IPS DF 4.7 (cell line): ENCODE data around the gene RAB33B.
"Not testable (repeated sequence)": the region's sequence is repeated elsewhere in the genome, so short reads cannot be mapped to it uniquely, and the experiment has no call there.

Source experiments
- DNase-seq: peaks from one replicate; pipeline ENCODE4 v3.0.0-alpha.2; 2013; ENCODE audit warnings: low spot score; ENCODE audit errors: extremely low read depth

The RAB33B gene

DNA sequence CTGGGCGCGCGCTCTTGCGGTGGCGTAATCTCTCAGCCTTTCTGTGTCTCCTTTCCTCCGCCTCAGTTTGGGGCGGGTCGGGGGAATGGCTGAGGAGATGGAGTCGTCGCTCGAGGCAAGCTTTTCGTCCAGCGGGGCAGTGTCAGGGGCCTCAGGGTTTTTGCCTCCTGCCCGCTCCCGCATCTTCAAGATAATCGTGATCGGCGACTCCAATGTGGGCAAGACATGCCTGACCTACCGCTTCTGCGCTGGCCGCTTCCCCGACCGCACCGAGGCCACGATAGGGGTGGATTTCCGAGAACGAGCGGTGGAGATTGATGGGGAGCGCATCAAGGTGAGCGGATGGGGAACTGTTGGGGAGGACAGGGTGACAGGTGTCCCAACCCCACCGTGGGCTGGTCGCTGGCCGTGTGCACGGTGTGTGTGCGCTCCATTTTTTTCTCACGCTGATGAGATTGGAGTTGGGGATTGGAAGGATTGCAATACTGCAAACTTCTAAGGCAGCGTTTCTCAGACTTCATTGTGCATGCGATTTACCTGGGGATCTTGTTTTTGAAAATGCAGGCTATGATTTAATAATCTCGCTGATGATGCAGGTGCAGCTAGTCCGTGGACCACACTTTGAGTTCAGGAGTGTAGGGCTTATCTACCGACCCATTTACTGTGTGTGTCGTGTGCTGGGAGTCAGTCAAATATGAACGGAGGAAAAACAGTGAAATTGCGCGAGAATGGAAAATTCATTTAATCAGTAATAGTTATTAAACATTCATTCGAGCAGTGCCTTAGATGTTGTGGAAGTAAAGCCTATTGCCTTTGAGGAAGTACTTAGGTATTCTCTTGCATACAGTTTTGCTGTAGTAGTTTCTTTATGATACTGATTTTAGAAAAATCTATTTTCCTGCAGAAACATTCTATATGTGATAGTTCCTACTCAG is at the start of gene RAB33B:
TSS of gene RAB33B (plus strand) at position 11 of the 935 bp plus-strand sequence. CDS start at position 86, 75 bp downstream.
- no peak for DNase-seq

DNA sequence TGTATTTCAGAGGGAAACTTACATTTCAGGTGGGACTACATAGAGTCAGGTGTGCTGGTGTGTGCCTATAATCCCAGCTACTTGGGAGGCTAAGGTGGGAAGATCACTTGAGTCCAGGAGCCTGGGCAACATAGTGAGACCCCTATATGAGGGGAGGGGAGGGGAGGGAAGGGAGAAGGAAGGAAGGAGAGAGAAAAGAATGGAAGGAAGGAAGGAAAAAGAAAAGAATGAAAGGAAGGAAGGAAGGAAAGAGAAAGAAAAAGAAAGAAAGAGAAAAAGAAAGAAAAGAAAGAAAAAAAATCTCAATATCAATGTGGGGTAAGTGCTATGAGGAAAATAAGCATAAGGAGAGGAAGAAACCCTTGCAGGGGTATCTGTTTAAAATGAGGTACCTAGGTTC is 43.6 kb upstream of the RAB33B start:
- DNase-seq = no peak

DNA sequence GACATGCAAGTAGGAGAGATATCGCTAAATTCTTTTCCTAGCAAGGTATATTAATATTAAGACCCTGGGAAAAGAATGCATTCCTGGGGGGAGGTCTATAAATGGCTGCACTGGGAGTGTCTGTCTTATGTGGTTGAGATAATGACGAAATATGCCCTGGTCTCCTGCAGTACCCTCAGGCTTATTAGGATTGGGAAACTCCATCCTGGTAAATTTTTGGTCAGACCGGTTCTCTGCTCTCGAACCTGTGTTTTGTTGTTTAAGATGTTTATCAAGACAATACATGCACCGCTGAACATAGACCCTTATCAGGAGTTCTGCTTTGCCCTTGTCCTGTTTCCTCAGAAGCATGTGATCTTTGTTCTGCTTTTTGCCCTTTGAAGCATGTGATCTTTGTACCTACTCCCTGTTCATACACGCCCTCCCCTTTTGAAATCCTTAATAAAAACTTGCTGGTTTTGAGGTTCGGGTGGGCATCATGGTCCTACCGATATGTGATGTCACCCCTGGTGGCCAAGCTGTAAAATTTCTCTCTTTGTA is 39.2 kb upstream of the RAB33B start:
- DNase-seq = not testable (repeated sequence)

DNA sequence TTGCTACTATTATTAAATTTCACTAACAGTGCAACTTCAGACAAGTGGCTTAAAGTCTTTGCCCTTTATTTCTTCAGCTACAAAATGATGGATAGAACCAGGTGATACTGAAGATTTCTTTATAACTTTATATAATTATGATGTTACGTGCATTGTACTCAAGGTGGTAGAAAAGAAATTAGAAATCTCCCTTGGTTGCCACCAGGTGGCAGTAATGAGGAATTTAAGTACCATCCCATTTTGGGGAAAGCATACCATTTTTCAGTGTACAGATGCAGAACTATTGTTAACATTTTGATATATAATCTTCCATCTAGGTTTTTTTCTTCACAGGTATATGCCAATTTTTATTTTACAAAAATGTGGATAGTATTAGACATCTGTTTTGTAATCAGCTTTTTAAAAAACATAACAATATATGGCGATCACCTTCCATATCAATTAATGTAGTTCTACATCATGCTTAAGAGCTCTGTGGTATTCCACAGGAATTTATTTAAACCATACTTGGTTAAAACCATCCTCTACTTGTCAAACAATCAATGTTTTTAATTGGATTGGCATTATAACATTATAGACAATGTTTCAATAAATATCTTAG is 37.7 kb upstream of the RAB33B start:
- peak; percentile 25 for DNase-seq

DNA sequence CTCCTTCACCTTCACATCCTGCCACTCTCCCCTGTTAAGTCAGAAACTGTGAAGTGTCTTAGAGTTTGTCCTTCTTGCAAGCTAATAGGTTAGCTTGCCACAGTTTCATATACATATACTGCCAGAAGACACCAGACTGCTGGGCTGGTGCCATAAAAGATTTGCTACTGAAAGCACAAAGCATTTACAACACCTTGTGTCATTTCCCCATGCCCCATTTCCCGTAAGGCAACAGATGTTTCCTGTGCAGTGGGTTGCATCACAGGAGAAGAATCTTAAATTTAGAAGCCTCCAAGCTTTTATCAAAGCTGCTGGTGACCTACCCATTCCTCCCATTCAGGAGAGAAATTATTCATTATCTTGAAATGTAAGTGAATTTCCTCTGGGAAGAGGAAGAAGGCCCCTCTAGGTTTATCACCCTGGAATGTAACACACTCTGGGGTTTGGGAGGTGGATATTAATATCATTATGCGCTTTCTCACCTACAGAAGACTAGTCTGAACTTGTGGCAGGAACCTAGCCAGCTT is 34.5 kb upstream of the RAB33B start:
- DNase-seq = no peak

DNA sequence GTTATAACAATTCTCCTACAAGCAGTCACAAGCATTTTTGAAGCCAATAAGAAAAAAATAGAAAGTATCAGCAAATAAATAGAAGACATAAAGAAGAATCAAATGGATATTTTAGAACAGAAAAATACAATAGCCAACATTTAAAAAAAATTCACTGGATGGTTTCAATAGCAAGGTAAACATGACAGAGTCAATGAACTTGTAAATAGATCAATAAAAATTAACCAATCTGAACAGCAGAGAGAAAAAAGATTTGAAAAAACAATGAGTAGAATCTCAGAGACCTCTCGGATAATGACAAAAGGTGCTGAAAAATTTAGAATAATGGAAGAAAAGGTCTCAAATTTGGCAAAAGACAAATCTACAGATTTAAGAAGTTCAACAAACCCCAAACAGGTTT is 33.3 kb upstream of the RAB33B start:
- no peak for DNase-seq

DNA sequence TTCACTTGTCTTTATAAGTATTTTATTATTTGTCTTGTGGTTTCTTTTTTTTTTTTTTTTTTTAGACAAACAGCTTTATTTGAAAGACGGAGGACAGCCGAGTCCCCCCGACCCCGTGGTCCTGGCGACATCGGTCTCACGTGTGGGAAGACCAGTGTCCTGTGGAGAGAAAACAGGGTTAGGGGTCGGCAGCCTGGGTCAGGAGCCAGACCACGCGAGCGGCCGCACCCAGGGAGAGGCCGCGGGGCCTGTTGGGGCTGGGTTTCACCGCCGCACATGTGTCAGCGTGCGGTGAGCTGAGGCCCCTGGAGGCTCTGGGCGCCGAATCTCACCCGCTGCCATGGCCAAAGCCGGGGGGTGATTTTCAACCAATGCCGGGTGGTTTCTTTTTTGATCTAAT is 17.8 kb upstream of the RAB33B start:
- no peak for DNase-seq

DNA sequence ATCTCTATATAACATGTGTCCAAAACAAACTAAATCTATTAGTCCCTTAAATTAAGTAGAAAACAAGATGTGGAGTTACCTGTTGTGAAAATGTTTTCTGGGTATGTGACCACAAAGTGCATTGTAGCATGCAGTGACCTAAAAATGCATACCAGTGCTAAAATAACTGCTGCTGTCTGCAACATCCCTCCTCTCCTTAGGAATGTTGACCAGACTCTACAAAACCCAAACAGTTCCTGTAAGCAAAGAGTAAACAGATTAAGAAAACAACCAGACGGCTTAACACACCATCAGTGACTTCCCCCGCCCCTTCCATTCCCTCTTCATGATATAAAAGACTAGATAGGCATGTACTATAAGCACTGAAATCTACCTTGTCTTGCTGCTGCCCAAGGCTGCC is 15.8 kb upstream of the RAB33B start:
- no peak for DNase-seq

DNA sequence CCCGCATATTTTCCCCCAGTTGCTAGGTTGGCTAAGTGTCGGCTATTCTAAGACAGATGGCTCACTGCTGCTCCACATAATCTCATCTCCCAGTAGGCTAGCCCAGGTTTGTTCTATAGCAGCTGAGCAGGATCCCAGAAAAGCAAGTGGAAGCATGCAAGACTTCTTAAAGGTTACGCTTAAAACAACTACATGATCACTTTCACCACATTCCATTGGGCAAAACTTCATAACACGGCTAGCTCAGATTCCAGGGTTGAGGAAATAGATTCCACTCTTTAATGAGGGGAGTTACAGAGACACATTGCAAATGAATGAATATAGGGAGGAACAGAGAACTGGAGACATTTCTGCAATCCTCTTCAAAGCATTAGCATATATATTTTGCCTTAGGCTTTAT is 12.9 kb upstream of the RAB33B start:
- no peak for DNase-seq

DNA sequence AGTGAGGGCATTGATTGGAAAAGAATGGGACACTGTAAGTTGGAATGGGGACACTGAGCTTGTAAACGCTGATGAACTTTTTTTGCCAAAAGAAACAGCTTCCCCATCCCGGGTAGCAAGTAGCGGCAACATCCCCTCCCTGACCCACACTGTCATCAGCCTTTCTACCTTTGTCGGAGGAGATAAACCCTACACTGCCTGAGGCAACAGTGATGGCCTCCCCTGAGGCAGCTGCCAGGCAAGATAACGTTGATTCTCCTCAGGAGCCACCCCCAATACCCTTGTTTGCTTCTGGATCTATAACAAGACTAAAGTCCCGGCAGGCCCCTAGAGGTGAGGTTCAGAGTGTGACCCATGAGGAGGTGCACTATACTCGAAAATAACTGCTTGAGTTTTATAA is 10.3 kb upstream of the RAB33B start:
- DNase-seq = no peak

DNA sequence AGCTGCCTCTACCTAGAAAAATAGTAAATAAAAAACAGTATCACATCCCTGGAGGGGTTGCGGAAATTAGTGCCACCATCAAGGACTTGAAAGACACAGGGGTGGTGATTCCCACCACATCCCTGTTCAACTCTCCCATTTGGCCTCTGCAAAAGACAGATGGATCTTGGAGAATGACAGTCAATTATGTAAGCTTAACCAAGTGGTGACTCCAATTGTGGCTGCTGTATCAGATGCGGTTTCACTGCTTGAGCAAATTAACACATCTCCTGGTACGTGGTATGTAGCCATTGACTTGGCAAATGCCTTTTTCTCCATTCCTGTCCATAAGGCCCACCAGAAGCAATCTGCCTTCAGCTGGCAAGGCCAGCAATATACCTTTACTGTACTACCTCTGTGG is 9.0 kb upstream of the RAB33B start:
- not testable (repeated sequence) for DNase-seq

DNA sequence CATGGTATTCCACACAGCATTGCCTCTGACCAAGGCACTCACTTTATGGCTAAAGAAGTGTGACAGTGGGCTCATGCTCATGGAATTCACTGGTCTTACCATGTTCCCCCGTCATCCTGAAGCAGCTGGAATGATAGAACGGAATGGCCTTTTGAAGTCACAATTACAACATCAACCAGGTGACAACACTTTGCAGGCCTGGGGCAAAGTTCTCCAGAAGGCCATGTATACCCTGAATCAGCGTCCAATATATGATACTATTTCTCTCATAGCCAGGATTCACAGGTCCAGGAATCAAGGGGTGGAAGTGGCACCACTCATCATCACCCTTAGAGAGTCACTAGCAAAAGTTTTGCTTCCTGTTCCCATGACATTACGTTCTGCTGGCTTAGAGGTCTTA is 6.8 kb upstream of the RAB33B start:
- DNase-seq = not testable (repeated sequence)

DNA sequence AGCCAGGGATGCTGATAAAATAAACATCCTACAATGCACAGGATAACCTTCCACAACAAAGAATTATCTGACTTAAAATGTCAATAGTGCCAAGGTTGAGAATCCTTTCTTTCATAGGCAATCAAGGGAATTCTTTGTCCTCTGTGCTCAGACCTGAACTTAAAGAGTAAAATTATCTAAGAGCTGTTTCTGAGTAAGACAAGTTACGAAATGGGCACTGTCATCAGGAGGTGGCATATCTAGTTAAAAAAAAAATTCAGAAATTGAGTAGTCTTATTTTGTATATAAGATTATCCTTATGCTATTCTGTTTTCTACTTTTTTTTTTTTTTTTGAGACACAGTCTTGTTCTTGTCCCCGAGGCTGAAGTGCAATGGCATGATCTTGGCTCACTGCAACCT is 3.3 kb upstream of the RAB33B start:
- DNase-seq = no peak

DNA sequence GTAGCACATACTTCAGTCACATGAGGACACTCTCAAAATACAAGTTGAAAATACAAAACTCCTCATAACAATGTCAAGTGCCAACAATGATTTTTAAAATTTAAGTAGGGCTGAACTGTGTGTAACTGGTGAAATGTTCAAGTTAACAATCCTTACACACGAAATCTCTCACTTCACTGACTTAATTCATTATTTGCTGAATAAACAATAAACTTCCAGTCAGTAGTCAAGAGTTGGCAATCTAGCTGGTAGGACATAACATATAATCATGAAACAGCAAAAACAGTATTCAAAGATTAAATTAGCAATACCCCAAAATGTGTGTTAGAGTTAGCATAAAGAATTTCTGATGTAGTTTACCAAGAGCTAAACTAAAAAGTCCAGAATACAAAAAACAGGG is 1.9 kb upstream of the RAB33B start:
- DNase-seq = no peak

DNA sequence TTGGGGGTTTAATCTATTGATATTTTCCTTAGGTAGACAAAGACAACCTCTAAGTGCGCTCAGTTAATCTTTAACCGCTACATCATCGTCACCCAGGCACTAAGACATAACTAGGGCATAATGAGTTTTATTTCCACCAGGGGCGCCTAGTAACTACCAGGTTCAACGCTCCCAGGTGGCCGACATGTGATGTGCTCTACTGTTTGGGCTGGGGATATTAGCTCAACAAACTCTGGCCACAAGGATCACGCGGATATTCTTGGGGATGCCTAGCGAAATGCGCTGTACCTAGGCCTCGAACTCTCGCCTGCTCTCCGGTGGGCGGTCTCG is 915 bp upstream of the RAB33B start:
- DNase-seq = no peak

DNA sequence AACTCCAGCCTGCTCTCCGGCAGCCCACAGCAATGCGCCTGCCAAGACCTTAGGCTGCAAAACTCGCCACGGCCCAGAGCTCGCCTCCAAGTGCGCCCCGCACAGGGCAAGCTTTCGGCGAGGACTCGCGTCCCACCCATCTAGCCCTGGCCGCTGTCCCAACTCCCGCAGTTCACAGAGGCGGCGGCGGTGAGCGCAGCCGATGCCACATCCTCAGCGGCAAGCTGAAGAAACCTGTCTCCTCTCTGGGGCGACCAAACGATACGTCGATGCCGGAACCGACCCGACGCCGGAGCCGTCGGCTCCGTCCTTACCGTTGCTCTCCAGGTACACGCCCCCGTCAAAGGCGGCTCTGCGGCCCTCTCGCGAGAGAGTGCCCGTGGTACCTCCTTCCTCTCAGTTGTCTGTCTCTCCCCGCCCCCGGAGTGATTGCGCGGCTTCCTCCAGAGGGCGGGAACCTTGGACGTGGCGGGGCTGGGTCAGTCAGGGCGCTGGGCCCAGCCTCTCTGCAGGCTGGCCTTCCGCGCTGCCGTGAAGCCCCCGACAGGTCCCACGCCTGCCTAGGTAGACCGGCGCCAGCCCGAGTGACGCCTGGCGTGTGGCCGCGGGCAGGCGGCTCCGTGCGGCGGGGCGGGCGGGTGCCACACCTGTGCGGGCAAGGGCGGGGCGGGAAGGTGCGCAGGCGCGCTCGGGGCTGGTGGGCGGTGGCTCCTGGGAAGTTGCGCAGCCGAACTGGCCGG is 380 bp upstream of the RAB33B start:
- DNase-seq = peak; percentile 75

DNA sequence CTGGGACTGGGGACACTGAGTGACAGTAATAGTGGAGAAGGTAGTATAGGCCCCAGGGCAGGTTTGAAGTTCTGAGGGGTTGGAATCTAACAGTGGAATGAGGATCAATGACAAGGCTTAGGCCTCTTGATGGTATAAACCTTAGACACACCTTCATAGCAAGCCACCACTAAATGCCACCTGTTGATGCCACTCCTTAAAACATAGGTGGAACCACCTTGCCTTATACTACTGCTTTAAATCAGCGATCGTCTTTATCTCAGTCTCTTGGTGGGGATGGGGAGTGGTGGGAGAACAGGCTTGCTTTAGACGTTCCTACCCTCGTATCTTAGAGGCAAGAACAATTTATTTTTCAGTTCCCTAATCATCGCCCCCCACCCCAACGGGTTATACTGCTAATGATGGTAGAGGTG is 1.2 kb downstream of the RAB33B start:
- no peak for DNase-seq

DNA sequence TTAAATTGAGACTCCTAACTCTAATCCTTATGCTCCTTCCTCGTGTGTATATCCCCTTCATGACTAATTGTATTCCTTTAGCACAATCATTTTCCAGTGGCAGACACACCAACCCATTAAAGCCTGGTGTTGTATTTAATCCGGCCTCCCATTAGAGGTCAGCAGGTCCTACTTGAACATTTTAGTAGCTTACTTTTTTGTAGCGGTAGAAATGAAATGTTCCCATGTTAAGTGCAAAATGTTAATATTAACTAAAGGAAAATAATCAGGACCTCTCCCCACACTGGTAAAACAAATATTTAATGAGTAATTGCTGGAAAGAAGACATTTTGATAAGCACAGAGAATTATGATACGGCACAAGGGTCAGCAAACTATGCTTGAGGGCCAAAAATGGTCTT is 3.4 kb downstream of the RAB33B start:
- DNase-seq = no peak

DNA sequence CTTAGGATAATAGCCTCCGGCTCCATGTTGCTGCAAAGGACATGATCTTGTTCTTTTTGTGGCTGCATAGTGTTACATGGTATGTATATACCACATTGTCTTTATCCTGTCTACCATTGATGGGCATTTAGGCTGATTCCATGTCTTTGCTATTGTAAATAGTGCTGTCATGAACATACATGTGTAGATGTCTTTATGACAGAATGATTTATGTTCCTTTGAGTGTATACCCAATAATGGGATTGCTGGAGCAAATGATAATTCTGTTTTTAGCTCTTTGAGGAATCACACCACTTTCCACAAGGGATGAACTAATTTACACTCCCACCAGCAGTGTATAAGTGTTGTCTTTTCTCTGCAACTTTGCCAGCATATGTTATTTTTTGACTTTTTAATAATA is 4.6 kb downstream of the RAB33B start:
- DNase-seq = no peak

DNA sequence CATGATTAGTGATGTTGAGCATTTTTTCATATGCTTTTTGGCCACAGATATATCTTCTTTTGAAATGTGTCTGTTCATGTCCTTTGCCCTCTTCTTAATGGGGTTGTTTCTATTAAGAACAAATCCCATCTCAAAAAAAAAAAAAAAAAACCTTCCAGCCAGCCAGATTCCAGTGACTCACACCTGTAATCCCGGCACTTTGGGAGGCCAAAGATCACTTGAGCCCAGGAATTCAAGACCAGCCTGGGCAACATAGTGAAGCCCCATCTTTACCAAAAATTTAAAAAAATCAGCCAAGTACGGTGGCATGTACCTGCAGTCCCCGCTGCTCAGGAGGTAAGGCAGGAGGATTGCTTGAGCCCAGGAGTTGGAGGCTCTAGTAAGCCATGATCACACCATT is 5.1 kb downstream of the RAB33B start:
- no peak for DNase-seq

DNA sequence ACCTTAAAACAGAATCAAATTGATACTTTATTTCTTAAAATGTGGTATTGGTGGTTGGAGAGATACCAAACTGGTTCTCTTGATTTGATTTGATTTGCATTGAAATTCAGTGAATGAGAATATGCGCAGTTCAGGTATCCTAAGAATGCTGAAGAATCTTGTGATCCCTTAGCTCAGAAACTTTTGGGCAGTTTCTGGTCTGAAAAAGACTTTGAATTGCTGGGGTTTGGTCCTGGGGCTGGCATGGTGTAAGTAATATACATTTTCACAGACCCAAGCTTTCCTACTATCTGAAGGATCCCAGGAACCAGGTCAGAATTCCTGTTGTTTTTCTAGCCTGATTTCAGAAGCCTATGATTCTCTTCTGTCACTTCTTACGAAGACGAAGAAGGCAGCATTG is 6.6 kb downstream of the RAB33B start:
- no peak for DNase-seq
